HG03139 (cell line): Measurements from ENCODE around the gene TNKS2.
"Not testable (repeated sequence)": the region's sequence is repeated elsewhere in the genome, so short reads cannot be mapped to it uniquely, and the experiment has no call there.

ENCODE experiments used
- ATAC-seq: cut with Tn5 transposase; IDR thresholded peaks from one replicate; pipeline ENCODE4 v1.9.1; 2021; ENCODE audit not compliant: unreplicated experiment

The TNKS2 gene

GRCh38 chr10:91796331-91797047, 1.7 kb upstream of the TNKS2 start:
- ATAC-seq = peak; percentile 26

GRCh38 chr10:91797048-91797690, 1.1 kb upstream of the TNKS2 start:
- ATAC-seq = no peak

- ATAC-seq = peak; percentile 33
Measured at GRCh38 chr10:91798649-91799611, 704 bp downstream of the TNKS2 start.

- no peak for ATAC-seq
Measured at GRCh38 chr10:91799612-91799975, 1.4 kb downstream of the TNKS2 start.

- no peak for ATAC-seq
Measured at GRCh38 chr10:91800182-91800581, 2.0 kb downstream of the TNKS2 start.

GRCh38 chr10:91800756-91801155, 2.5 kb downstream of the TNKS2 start:
- no peak for ATAC-seq

- no peak for ATAC-seq
Measured at GRCh38 chr10:91803386-91804125, 5.3 kb downstream of the TNKS2 start.

- ATAC-seq = no peak
Measured at GRCh38 chr10:91804126-91804510, 5.9 kb downstream of the TNKS2 start.

- no peak for ATAC-seq
Measured at GRCh38 chr10:91805110-91805838, 7.0 kb downstream of the TNKS2 start.

GRCh38 chr10:91807264-91807663, 9.0 kb downstream of the TNKS2 start:
- not testable (repeated sequence) for ATAC-seq

GRCh38 chr10:91813251-91813650, 15.0 kb downstream of the TNKS2 start:
- no peak for ATAC-seq

GRCh38 chr10:91816981-91817380, 18.8 kb downstream of the TNKS2 start:
- no peak for ATAC-seq

GRCh38 chr10:91820144-91820543, 21.9 kb downstream of the TNKS2 start:
- ATAC-seq = no peak

GRCh38 chr10:91824076-91824475, 25.9 kb downstream of the TNKS2 start:
- ATAC-seq = no peak

- no peak for ATAC-seq
Measured at GRCh38 chr10:91829268-91829667, 31.0 kb downstream of the TNKS2 start.

- ATAC-seq = no peak
Measured at GRCh38 chr10:91838199-91838598, 40.0 kb downstream of the TNKS2 start.

GRCh38 chr10:91843083-91843482, 44.9 kb downstream of the TNKS2 start:
- no peak for ATAC-seq

- no peak for ATAC-seq
Measured at GRCh38 chr10:91856637-91857036, 58.4 kb downstream of the TNKS2 start.

- ATAC-seq = no peak
Measured at GRCh38 chr10:91860885-91861284, 62.7 kb downstream of the TNKS2 start.

- ATAC-seq = no peak
Measured at GRCh38 chr10:91864099-91864498, 65.9 kb downstream of the TNKS2 start.
